DMS79 treated with DMSO at 0.1 percent for 48 hours (cell line): ENCODE measurements around the gene PABPN1.
"Not testable (repeated sequence)": the region's sequence is repeated elsewhere in the genome, so short reads cannot be mapped to it uniquely, and the experiment has no call there.

Source experiments
- DNase-seq: peaks from one replicate; lab custom pipeline; 2025; lab: John Stamatoyannopoulos, UW

The PABPN1 gene

GRCh38 chr14:23301288-23301968 is 19.8 kb upstream of the PABPN1 start:
- peak; percentile 100 for DNase-seq

GRCh38 chr14:23301969-23302289 is 19.3 kb upstream of the PABPN1 start:
- DNase-seq, result no peak

- DNase-seq, result peak; percentile 87
Observed at GRCh38 chr14:23302290-23303225, 18.7 kb upstream of the PABPN1 start, which contains the start of gene PPP1R3E. TSS of gene PPP1R3E (minus strand) at chr14:23302859. CDS start at chr14:23302576, 283 bp downstream.

- peak; percentile 93 for DNase-seq
Observed at GRCh38 chr14:23306412-23307145, 14.7 kb upstream of the PABPN1 start, which contains the start of gene BCL2L2. TSS of gene BCL2L2 (plus strand) at chr14:23306833. CDS start at chr14:23307768, 935 bp downstream.

- no peak for DNase-seq
Observed at GRCh38 chr14:23307146-23307530, 14.1 kb upstream of the PABPN1 start.

GRCh38 chr14:23307687-23308644 is 13.3 kb upstream of the PABPN1 start:
- DNase-seq, result no peak

GRCh38 chr14:23308721-23309445 is 12.4 kb upstream of the PABPN1 start:
- no peak for DNase-seq

- no peak for DNase-seq
Observed at GRCh38 chr14:23310546-23310945, 10.7 kb upstream of the PABPN1 start.

GRCh38 chr14:23316300-23316699 is 5.0 kb upstream of the PABPN1 start:
- DNase-seq, result no peak

GRCh38 chr14:23319746-23320583 is 1.3 kb upstream of the PABPN1 start:
- DNase-seq, result no peak

GRCh38 chr14:23321572-23322547 is 603 bp downstream of the PABPN1 start:
- DNase-seq, result peak; percentile 45

- no peak for DNase-seq
Observed at GRCh38 chr14:23322568-23323517, 1.6 kb downstream of the PABPN1 start.

- no peak for DNase-seq
Observed at GRCh38 chr14:23323838-23324454, 2.7 kb downstream of the PABPN1 start.

GRCh38 chr14:23324455-23324846 is 3.2 kb downstream of the PABPN1 start:
- DNase-seq, result no peak

GRCh38 chr14:23324993-23325392 is 3.7 kb downstream of the PABPN1 start:
- DNase-seq, result no peak

- DNase-seq, result not testable (repeated sequence)
Observed at GRCh38 chr14:23325746-23326145, 4.5 kb downstream of the PABPN1 start.
